HEK293 (cell line): Measurements from ENCODE around the gene CKMT2.
A peak's percentile ranks its signal among the peaks of the same experiment; 100 is the strongest.

ENCODE experiments used
- CTCF ChIA-PET: fragments of 350-600 bp; formaldehyde crosslinking; extraction: SDS; loops from one replicate; lab custom pipeline; 2021; ENCODE audit warnings: antibody characterized with exemption; lab: Yijun Ruan, JAX
- POLR2A ChIA-PET: fragments of 300-600 bp; formaldehyde crosslinking; extraction: SDS; loops from one replicate; lab custom pipeline; 2020; ENCODE audit warnings: antibody characterized with exemption, inconsistent platforms; lab: Yijun Ruan, JAX
- H3K27ac ChIP-seq: fragments of 200-500 bp; sonication (Bioruptor generic); 2 replicates; pipeline ENCODE4 v1.5.1; 2014; ENCODE audit warnings: low read depth, low read length, control low read depth, inconsistent platforms; ENCODE audit errors: extremely low read depth
- H3K36me3 ChIP-seq, 2 experiments: fragments of 200-500 bp in 1 of 2; sonication (Bioruptor generic) in 1 of 2; 1 replicate in 1 of 2; 2 replicates in 1 of 2; pipeline ENCODE4 v1.5.1; 2014 to 2017; ENCODE audit warnings: inconsistent platforms in 2 of 2, low read length in 2 of 2; ENCODE audit not compliant: control insufficient read depth in 2 of 2, insufficient read depth in 1 of 2
- H3K4me1 ChIP-seq: fragments of 200-500 bp; sonication (Bioruptor generic); 2 replicates; pipeline ENCODE4 v1.5.1; 2014; ENCODE audit warnings: mild to moderate bottlenecking, low read length, inconsistent platforms; ENCODE audit not compliant: control insufficient read depth, insufficient read depth
- H3K4me3 ChIP-seq: 2 replicates; pipeline ENCODE4 v1.5.1; 2011; ENCODE audit warnings: low read depth, mild to moderate bottlenecking, control low read depth, low read length, moderate library complexity
- H3K9me3 ChIP-seq: fragments of 200-500 bp; sonication (Bioruptor generic); 2 replicates; pipeline ENCODE4 v1.5.1; 2014; ENCODE audit warnings: low read depth, low read length, inconsistent platforms; ENCODE audit not compliant: control insufficient read depth, insufficient read depth
- ATF2 ChIP-seq: fragments of 450-650 bp; formaldehyde crosslinking; IDR thresholded peaks from 2 replicates; pipeline ENCODE4 v1.5.1; 2016; ENCODE audit warnings: missing biosample characterization, missing genetic modification characterization, low read depth
- BCL11A ChIP-seq: fragments of 450-650 bp; formaldehyde crosslinking; IDR thresholded peaks from 2 replicates; pipeline ENCODE4 v1.5.1; 2016; ENCODE audit warnings: low read depth, missing biosample characterization, missing genetic modification characterization
- FEZF1 ChIP-seq: fragments of 450-650 bp; formaldehyde crosslinking; IDR thresholded peaks from 2 replicates; pipeline ENCODE4 v1.5.1; 2016; ENCODE audit warnings: missing biosample characterization, missing genetic modification characterization
- GLIS1 ChIP-seq: fragments of 450-650 bp; formaldehyde crosslinking; IDR thresholded peaks from 2 replicates; pipeline ENCODE4 v1.5.1; 2016; ENCODE audit warnings: missing biosample characterization, missing genetic modification characterization
- GLIS2 ChIP-seq: fragments of 450-650 bp; formaldehyde crosslinking; IDR thresholded peaks from 2 replicates; pipeline ENCODE4 v1.5.1; 2016; ENCODE audit warnings: missing biosample characterization, missing genetic modification characterization
- HOXD13 ChIP-seq: sonication (generic); formaldehyde crosslinking; IDR thresholded peaks from 2 replicates; pipeline ENCODE4 v1.8.0; 2022; ENCODE audit warnings: missing genetic modification reagents, borderline replicate concordance
- KLF1 ChIP-seq: fragments of 450-650 bp; formaldehyde crosslinking; IDR thresholded peaks from 2 replicates; pipeline ENCODE4 v1.5.1; 2016; ENCODE audit warnings: missing biosample characterization, missing genetic modification characterization
- KLF7 ChIP-seq: fragments of 450-650 bp; formaldehyde crosslinking; IDR thresholded peaks from 2 replicates; pipeline ENCODE4 v1.5.1; 2016; ENCODE audit warnings: missing biosample characterization, missing genetic modification characterization, borderline replicate concordance
- OSR2 ChIP-seq: fragments of 450-650 bp; formaldehyde crosslinking; IDR thresholded peaks from 2 replicates; pipeline ENCODE4 v1.5.1; 2016; ENCODE audit warnings: missing biosample characterization, missing genetic modification characterization
- REPIN1 ChIP-seq: fragments of 450-650 bp; formaldehyde crosslinking; IDR thresholded peaks from 2 replicates; pipeline ENCODE4 v1.5.1; 2017; ENCODE audit warnings: missing biosample characterization, missing genetic modification characterization, low read depth
- SP2 ChIP-seq: fragments of 450-650 bp; formaldehyde crosslinking; IDR thresholded peaks from 2 replicates; pipeline ENCODE4 v1.5.1; 2016; ENCODE audit warnings: missing biosample characterization, missing genetic modification characterization
- ZBTB26 ChIP-seq: fragments of 450-650 bp; formaldehyde crosslinking; optimal IDR thresholded peaks from 2 replicates; pipeline ENCODE3; 2016; ENCODE audit warnings: missing biosample characterization, mild to moderate bottlenecking, missing genetic modification characterization
- ZBTB44 ChIP-seq: fragments of 450-650 bp; IDR thresholded peaks from 2 replicates; pipeline ENCODE4 v1.5.1; 2018; ENCODE audit warnings: missing biosample characterization, mild to moderate bottlenecking, missing genetic modification characterization
- ZBTB48 ChIP-seq: fragments of 450-650 bp; formaldehyde crosslinking; IDR thresholded peaks from 2 replicates; pipeline ENCODE4 v1.5.1; 2016; ENCODE audit warnings: missing biosample characterization, missing genetic modification characterization
- ZBTB7A ChIP-seq: fragments of 450-650 bp; formaldehyde crosslinking; IDR thresholded peaks from 2 replicates; pipeline ENCODE4 v1.5.1; 2016; ENCODE audit warnings: low read depth, missing biosample characterization, missing genetic modification characterization
- ZIC2 ChIP-seq: fragments of 450-650 bp; formaldehyde crosslinking; IDR thresholded peaks from 2 replicates; pipeline ENCODE4 v1.5.1; 2016; ENCODE audit warnings: missing biosample characterization, missing genetic modification characterization
- ZNF138 ChIP-seq: fragments of 450-650 bp; formaldehyde crosslinking; IDR thresholded peaks from 2 replicates; pipeline ENCODE4 v1.5.1; 2016; ENCODE audit warnings: missing biosample characterization, missing genetic modification characterization, borderline replicate concordance
- ZNF140 ChIP-seq: fragments of 450-650 bp; formaldehyde crosslinking; IDR thresholded peaks from 2 replicates; pipeline ENCODE4 v1.5.1; 2016; ENCODE audit warnings: missing biosample characterization, missing genetic modification characterization
- ZNF2 ChIP-seq: fragments of 450-650 bp; formaldehyde crosslinking; IDR thresholded peaks from 2 replicates; pipeline ENCODE4 v1.5.1; 2016; ENCODE audit warnings: missing biosample characterization, missing genetic modification characterization
- ZNF202 ChIP-seq: fragments of 450-650 bp; formaldehyde crosslinking; IDR thresholded peaks from 2 replicates; pipeline ENCODE4 v1.5.1; 2016; ENCODE audit warnings: missing biosample characterization, missing genetic modification characterization, borderline replicate concordance
- ZNF221 ChIP-seq: fragments of 450-650 bp; formaldehyde crosslinking; IDR thresholded peaks from 2 replicates; pipeline ENCODE4 v1.5.1; 2017; ENCODE audit warnings: missing biosample characterization, missing genetic modification characterization, borderline replicate concordance
- ZNF274 ChIP-seq, 2 experiments: fragments of 200-500 bp in 1 of 2; fragments of 450-650 bp in 1 of 2; sonication (Bioruptor generic) in 1 of 2; formaldehyde crosslinking in 1 of 2; IDR thresholded peaks; 2 replicates each; pipeline versions ENCODE4 v1.5.1 to v1.6.1; 2014 to 2016; ENCODE audit warnings: borderline replicate concordance in 1 of 2, inconsistent platforms in 1 of 2, low read length in 1 of 2, missing biosample characterization in 1 of 2, missing genetic modification characterization in 1 of 2
- ZNF354C ChIP-seq: fragments of 450-650 bp; formaldehyde crosslinking; IDR thresholded peaks from 2 replicates; pipeline ENCODE4 v1.5.1; 2016; ENCODE audit warnings: missing biosample characterization, missing genetic modification characterization, low read depth, borderline replicate concordance
- ZNF404 ChIP-seq: fragments of 450-650 bp; formaldehyde crosslinking; IDR thresholded peaks from 2 replicates; pipeline ENCODE4 v1.5.1; 2017; ENCODE audit warnings: missing biosample characterization, missing genetic modification characterization
- ZNF416 ChIP-seq: fragments of 450-650 bp; formaldehyde crosslinking; IDR thresholded peaks from 2 replicates; pipeline ENCODE4 v1.5.1; 2016; ENCODE audit warnings: missing biosample characterization, missing genetic modification characterization
- ZNF473 ChIP-seq: fragments of 450-650 bp; formaldehyde crosslinking; IDR thresholded peaks from 2 replicates; pipeline ENCODE4 v1.5.1; 2017; ENCODE audit warnings: missing biosample characterization, missing genetic modification characterization
- ZNF544 ChIP-seq: fragments of 450-650 bp; formaldehyde crosslinking; IDR thresholded peaks from 2 replicates; pipeline ENCODE4 v1.5.0; 2017; ENCODE audit warnings: missing biosample characterization, missing genetic modification characterization
- ZNF624 ChIP-seq: fragments of 450-650 bp; formaldehyde crosslinking; IDR thresholded peaks from 2 replicates; pipeline ENCODE4 v1.5.1; 2017; ENCODE audit warnings: missing biosample characterization, missing genetic modification characterization
- ZNF660 ChIP-seq: fragments of 450-650 bp; IDR thresholded peaks from 2 replicates; pipeline ENCODE4 v1.5.1; 2018; ENCODE audit warnings: missing biosample characterization, mild to moderate bottlenecking, missing genetic modification characterization
- ZNF670 ChIP-seq: fragments of 450-650 bp; formaldehyde crosslinking; IDR thresholded peaks from 2 replicates; pipeline ENCODE4 v1.5.1; 2016; ENCODE audit warnings: missing biosample characterization, missing genetic modification characterization, low read depth
- ZNF701 ChIP-seq: fragments of 450-650 bp; formaldehyde crosslinking; IDR thresholded peaks from 2 replicates; pipeline ENCODE4 v1.5.1; 2016; ENCODE audit warnings: missing biosample characterization, missing genetic modification characterization
- ZNF785 ChIP-seq: fragments of 450-650 bp; formaldehyde crosslinking; IDR thresholded peaks from 2 replicates; pipeline ENCODE4 v1.5.1; 2016; ENCODE audit warnings: missing biosample characterization, missing genetic modification characterization
- ZNF792 ChIP-seq: fragments of 450-650 bp; formaldehyde crosslinking; IDR thresholded peaks from 2 replicates; pipeline ENCODE4 v1.5.1; 2016; ENCODE audit warnings: missing biosample characterization, missing genetic modification characterization
- ZNF843 ChIP-seq: fragments of 450-650 bp; formaldehyde crosslinking; IDR thresholded peaks from 2 replicates; pipeline ENCODE4 v1.5.1; 2016; ENCODE audit warnings: missing biosample characterization, missing genetic modification characterization

Gene CKMT2

GRCh38 chr5:81300921-81301270, 67.8 kb downstream of the CKMT2 start (continued):
- TF ChIP-seq ZNF138 (tag by site-specific recombination), result no peak
- no peak for TF ChIP-seq ZBTB7A (tag by site-specific recombination)
- no peak for TF ChIP-seq ZNF792
- TF ChIP-seq ZNF2 (tag by site-specific recombination), result no peak

GRCh38 chr5:81301271-81302015, 68.3 kb downstream of the CKMT2 start, which contains the start of gene ZCCHC9:
TSS of gene ZCCHC9 (plus strand) at chr5:81301587. CDS start at chr5:81304758, 3,171 bp downstream.
- peak within 1 kb of the TSS; percentile 81 for H3K27ac ChIP-seq
- ChIA-PET CTCF (interaction anchor here (0.5 to 1.2 kb wide), 8 partner anchors 11 to 537 kb away, joined by 3 to 5 read pairs (median 3); no protein-coding TSS in a partner anchor), POLR2A (interaction anchor here (0.6 to 1.3 kb wide), 5 partner anchors 8 to 963 kb away, joined by 3 to 4 read pairs (median 3); no protein-coding TSS in a partner anchor)
- H3K4me3 ChIP-seq, result peak within 1 kb of the TSS; percentile 96
- H3K36me3 ChIP-seq, result peaks cover 0 to 13% of the 10 kb centered on the region in 2 experiments; a peak in 2 of 3 replicates
- no peaks in the 10 kb centered on the region; the same call in 1 of the 2 replicates for H3K4me1 ChIP-seq
- H3K9me3 ChIP-seq, result no peaks in the 10 kb centered on the region
- TF ChIP-seq ZNF544, result no peak
- no peak for TF ChIP-seq OSR2
- TF ChIP-seq ZNF140 (tag by site-specific recombination), result no peak
- peak; percentile 88 for TF ChIP-seq SP2 (tag by site-specific recombination)
- TF ChIP-seq REPIN1 (tag by site-specific recombination), result no peak; the same call in none of the 2 replicates
- no peak; the same call in none of the 2 replicates for TF ChIP-seq KLF1 (tag by site-specific recombination)
- TF ChIP-seq ZNF660 (tag by site-specific recombination), result peak; percentile 70
- TF ChIP-seq FEZF1 (tag by site-specific recombination), result no peak
- TF ChIP-seq ZNF701, result peak; percentile 89
- no peak for TF ChIP-seq ZNF274 (IDR thresholded peaks at IDR 0.05; ENCODE audit: low read length)
- no peak for TF ChIP-seq ZNF274 (tag by site-specific recombination; IDR thresholded peaks at IDR 0.05; ENCODE audit: borderline replicate concordance)
- peak; percentile 8; the same call in 1 of the 2 replicates for TF ChIP-seq KLF7
- TF ChIP-seq ZNF221 (tag by site-specific recombination), result no peak
- no peak for TF ChIP-seq ZNF416 (tag by site-specific recombination)
- 0 out of 2 replicates have a peak, but pooled peaks have one; percentile 41 for TF ChIP-seq ZBTB48 (tag by site-specific recombination)
- no peak for TF ChIP-seq ZNF473 (tag by site-specific recombination)
- TF ChIP-seq ZNF404 (tag by site-specific recombination), result no peak
- no peak for TF ChIP-seq ZNF624
- no peak for TF ChIP-seq ZNF354C (tag by site-specific recombination)
- peak; percentile 63; the same call in 1 of the 2 replicates for TF ChIP-seq ZIC2
- TF ChIP-seq ZNF670 (tag by site-specific recombination), result no peak
- TF ChIP-seq GLIS1 (tag by site-specific recombination), result peak; percentile 45
- no peak for TF ChIP-seq ZBTB44 (tag by site-specific recombination)
- TF ChIP-seq ZNF202 (tag by site-specific recombination), result no peak
- peak; percentile 91 for TF ChIP-seq GLIS2 (tag by site-specific recombination)
- no peak for TF ChIP-seq BCL11A (tag by site-specific recombination)
- TF ChIP-seq ZNF843, result peak; percentile 37; the same call in 1 of the 2 replicates
- no peak for TF ChIP-seq ZNF785 (tag by site-specific recombination)
- peak; percentile 76 for TF ChIP-seq ZBTB26
- peak; percentile 53; the same call in 1 of the 2 replicates for TF ChIP-seq HOXD13 (CRISPR knock-in tag)
- no peak for TF ChIP-seq ZNF792
- no peak for TF ChIP-seq ATF2 (tag by site-specific recombination)
